ENCODE measurements around the gene METTL1.
"Not testable (repeated sequence)": the region's sequence is repeated elsewhere in the genome, so short reads cannot be mapped to it uniquely, and the experiment has no call there.

DNA sequence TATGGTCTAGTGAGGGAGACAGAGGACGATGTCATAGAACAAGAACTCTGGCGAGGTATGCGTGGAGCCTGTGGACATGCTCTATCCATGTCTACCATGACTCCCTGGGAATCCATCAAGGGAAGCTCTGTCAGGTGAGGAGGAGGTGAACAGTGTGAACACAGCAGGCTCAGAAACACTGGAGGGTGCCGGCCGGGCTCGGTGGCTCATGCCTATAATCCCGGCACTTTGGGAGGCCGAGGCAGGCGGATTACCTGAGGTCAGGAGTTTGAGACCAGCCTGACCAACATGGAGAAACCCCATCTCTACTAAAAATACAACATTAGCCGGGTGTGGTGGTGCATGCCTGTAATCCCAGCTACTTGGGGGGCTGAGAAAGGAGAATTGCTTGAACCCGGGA lies 2.7 kb upstream of the METTL1 start:
- TF ChIP-seq, protein P1, sequence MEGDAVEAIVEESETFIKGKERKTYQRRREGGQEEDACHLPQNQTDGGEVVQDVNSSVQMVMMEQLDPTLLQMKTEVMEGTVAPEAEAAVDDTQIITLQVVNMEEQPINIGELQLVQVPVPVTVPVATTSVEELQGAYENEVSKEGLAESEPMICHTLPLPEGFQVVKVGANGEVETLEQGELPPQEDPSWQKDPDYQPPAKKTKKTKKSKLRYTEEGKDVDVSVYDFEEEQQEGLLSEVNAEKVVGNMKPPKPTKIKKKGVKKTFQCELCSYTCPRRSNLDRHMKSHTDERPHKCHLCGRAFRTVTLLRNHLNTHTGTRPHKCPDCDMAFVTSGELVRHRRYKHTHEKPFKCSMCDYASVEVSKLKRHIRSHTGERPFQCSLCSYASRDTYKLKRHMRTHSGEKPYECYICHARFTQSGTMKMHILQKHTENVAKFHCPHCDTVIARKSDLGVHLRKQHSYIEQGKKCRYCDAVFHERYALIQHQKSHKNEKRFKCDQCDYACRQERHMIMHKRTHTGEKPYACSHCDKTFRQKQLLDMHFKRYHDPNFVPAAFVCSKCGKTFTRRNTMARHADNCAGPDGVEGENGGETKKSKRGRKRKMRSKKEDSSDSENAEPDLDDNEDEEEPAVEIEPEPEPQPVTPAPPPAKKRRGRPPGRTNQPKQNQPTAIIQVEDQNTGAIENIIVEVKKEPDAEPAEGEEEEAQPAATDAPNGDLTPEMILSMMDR (IDR thresholded peaks at IDR 0.05; ENCODE audit: insufficient read depth, low read length, poor library complexity, severe bottlenecking): not testable (repeated sequence)
- TF ChIP-seq EZH2phosphoT487 (conservative IDR thresholded peaks at IDR 0.05; ENCODE audit: low read length): not testable (repeated sequence)

All from SU-DHL-6 (cell line).